Hepatic stellate cell (primary cell): ENCODE data around the gene KCTD3.

Experiments
- DNase-seq: peaks from one replicate; pipeline ENCODE4 v3.0.0; 2011; ENCODE audit warnings: low spot score

Gene KCTD3

DNA sequence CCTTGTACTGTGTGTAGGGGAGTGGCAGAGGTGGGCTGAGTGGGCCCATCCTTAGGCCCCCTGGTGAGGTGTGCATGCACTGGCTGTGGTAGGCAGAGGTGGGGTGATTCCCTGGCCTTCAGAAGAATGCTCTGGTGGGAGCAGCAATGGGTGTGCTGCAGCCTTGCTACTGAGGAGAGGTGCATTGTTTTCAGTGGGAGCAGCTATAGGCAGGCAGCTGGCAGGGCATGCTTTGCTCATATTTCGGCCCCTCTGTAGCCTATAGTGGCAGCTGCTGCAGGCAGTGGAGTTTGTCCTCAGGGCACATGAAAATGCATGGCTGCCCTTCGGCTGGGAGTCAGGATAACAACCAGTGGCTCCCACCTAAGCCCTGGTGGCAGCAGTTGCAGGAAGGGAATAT lies 10.1 kb upstream of the KCTD3 start:
- DNase-seq: no peak

GRCh38 chr1:215557504-215557903 lies 9.6 kb upstream of the KCTD3 start:
- DNase-seq: no peak

GRCh38 chr1:215557992-215558626 lies 9.0 kb upstream of the KCTD3 start:
- DNase-seq: no peak

GRCh38 chr1:215567491-215568298 lies 591 bp downstream of the KCTD3 start:
- DNase-seq: peak; percentile 59

DNA sequence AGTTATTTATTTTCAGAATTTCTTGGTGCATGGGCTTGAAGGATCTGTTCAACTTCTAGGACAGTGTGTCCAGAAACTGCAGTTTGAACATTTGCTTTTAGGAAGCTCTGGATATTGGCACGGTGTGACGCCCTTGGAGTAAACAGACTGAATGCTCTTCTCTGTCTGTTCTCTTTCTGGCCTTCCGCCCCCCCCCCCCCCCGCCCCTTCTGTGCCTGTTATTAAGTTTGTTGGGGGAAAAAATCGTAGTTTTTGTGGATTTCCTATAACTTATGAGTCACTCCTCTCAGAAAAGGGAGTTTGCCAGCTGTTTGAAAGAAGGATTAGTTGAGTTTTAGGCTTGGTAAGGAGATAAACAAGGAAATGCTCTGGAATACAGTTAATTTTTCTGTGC lies 1.2 kb downstream of the KCTD3 start:
- peak; percentile 42 for DNase-seq

GRCh38 chr1:215569986-215570824 lies 3.1 kb downstream of the KCTD3 start:
- no peak for DNase-seq

DNA sequence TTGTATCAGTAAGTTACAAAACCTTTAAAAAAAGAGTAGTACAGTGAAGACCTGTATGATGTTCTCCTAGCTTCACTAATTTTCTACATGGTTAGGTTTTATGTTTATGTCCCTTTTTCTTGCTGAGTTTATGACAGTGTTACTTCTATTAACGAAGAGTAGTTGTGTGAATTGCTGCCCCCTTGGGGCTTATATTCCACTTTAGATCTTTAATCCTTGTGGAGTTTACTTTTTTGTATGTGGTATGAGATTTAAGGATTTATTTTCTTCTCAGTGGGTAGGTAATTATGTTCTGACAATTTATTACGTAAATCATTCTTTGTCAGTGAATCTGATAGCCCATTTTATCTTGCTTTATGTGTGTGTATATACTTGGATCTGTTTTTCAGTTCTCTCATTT lies 14.8 kb downstream of the KCTD3 start:
- DNase-seq: no peak

DNA sequence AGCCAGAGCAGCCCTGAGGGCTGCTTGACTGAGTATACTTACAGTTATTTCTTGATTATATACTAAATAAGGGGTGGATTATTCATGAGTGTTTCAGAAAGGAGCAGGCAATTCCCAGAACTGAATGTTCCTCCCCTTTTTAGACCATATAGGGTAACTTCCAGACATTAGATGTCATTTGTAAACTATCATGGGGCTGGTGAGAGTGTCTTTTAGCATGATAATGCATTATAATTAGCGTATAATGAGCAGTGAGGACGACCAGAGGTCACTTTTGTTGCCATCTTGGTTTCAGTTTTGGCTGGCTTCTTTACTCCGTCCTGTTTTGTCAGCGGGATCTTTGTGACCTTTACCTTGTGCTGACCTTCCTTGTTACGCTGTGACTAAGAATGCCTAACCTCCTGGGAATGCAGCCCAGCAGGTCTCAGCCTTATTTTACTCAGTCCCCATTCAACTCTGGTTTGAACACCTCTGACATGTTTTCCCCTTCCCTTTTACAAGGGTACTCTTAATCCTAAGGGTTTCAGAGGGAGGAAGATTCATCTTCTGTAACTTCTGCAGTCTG lies 16.2 kb downstream of the KCTD3 start:
- no peak for DNase-seq

GRCh38 chr1:215584389-215584788 lies 17.3 kb downstream of the KCTD3 start:
- no peak for DNase-seq

DNA sequence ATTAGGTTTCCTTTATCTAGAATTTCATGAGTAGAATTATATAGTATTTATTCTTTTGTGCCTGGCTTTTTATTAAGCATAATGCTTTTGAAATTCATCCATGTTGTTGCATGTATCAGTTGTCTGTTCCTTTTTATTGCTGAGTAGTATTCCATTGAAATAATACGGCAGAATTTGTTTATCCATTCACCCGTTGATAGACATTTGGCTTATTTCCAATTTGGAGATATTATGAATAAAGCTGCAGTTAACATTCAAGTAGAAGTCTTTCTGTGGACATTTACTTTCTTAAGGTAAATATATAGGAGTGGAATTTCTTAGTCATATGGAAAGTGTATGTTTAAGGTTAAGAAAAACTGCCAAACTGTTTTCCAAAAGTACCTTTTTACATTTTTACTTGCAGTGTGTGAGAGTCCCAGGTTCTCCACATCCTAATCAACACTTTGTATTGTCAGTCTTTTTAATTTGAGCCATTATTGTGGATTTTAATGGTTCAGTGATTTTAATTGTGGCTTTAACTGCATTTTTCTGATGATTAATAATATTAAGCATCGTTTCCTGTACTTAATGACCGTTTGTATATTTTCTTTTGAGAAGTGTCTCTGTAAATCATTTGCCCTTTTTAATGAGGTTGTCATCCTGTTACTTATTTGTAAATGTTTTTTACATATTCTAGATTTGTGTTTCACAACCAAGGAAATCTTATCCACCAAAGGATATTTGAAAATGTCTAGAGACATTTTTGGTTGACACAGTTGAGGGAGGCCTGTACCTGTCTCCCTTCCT lies 22.7 kb downstream of the KCTD3 start:
- no peak for DNase-seq

- no peak for DNase-seq
Measured at GRCh38 chr1:215590779-215591491, 23.8 kb downstream of the KCTD3 start.

- no peak for DNase-seq
Measured at GRCh38 chr1:215594640-215595039, 27.5 kb downstream of the KCTD3 start.

DNA sequence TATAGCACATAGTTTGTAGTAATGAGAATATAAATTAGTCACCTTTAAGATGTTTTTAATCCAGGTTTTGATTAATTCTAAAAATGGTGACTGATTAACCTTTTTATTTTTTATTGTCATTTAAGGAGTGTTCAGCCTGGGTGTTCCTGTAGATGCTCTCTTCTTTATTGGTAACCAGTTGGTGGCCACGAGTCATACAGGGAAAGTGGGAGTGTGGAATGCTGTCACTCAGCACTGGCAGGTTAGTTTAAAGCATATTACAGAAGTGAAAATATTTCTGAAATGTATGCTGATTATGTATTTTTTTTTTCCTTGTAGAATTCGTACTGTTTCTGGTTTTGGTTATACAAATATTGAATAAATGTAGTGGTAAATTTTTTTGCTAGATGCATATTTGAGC lies 28.1 kb downstream of the KCTD3 start:
- DNase-seq: no peak

- DNase-seq: no peak
Measured at GRCh38 chr1:215597961-215598360, 30.9 kb downstream of the KCTD3 start.

GRCh38 chr1:215599418-215600074 lies 32.4 kb downstream of the KCTD3 start:
- DNase-seq: no peak

DNA sequence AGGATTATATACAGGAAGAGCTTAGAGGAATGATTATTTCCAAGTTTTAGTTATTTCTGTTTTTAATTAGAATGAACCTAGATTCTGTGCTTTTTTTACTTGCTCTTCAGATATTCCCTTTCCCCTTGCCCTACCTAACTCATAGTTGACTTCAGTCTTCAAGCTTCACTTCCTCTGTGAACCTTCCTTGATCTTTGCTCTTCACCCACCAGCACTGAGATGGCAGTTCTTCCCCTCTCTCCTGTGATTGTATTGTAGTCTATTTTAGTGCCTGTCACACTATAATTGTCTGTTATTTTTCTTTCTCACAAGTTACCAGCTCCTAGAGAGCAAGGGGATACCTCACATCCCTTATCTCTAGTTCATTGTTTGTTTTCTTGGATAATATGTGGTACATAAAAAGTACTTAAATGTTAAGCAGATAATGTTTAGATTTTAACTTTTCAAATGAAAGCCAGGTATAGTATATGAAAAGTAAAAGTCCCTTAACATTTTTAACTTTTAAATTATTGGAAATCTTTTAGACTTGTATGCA lies 33.2 kb downstream of the KCTD3 start:
- no peak for DNase-seq

GRCh38 chr1:215600867-215601266 lies 33.8 kb downstream of the KCTD3 start:
- no peak for DNase-seq

- DNase-seq: no peak
Measured at GRCh38 chr1:215601276-215601675, 34.2 kb downstream of the KCTD3 start.

GRCh38 chr1:215603319-215603718 lies 36.2 kb downstream of the KCTD3 start:
- DNase-seq: no peak

DNA sequence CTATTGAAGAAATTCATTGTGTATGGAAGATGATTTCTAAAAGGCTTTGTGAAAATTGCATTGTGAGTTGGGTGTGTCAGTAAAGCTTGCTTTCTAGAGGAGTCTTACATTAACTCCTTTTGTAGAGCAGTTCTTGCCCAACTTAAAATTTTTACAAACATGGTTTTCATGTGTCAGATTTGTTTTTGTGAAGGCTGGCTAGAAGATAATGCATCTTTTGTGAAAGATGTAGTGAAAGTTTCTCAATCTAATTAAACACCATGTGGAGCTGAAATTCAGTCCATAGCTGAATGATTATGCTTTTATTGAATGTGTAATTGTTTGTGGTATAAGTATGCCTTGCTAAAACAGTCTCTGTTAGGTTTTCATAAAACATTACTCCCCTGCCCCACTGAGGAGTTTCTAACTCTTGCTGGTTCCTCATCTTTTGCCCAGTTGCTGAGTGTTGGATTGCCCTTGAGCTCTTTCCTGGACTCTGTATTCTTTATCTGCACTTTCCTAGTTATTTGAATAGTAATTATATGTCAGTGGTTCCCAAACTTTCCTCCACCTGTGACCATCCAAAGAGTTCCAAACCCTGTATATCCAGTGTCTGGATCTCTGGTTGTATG lies 38.0 kb downstream of the KCTD3 start:
- no peak for DNase-seq
